ENCODE data around the gene MRGPRF.

Gene MRGPRF

GRCh38 chr11:69013009-69013951 lies at the start of gene MRGPRF:
TSS of gene MRGPRF (minus strand) at chr11:69013246. CDS start at chr11:69009901, 3,345 bp downstream.
- DNase-seq (ENCODE audit: low read depth in 2 of 2): no peak

DNA sequence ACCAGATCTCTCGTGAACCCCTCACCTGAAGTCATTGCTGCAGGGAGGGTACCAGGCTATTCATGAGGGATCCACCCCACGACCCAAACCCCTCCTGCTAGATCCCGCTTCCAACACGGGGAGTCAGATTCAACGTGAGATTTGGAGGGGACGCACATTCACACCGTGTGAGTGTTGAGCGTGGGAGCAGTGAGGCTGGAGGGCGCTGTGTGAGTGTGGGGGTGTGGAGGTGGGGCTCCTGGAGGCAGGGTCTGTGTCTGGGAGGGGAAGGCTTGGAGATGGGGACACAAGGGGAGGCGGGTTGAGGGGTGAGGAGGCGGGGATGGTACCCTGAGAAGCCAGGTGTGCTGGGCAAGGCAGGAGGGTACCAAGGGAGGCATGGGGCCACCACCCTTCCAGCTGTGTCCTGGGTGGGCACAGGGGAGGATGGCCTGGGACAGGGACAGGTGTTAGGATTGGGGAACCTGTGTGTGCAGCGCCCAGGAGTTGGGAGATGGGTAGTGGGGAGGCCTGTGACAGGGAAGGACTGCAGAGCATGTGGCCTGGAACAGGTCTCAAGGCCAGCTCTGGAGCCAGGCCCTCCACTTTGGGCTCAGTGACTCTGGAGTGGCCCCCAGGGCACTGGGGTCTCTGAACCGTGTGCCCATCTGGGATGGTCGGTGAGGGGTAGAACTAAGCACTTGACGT lies 49.3 kb upstream of the MRGPRF start:
- no peak for DNase-seq (ENCODE audit: low read depth in 2 of 2)

GRCh38 chr11:69061713-69062053 lies 48.6 kb upstream of the MRGPRF start:
- DNase-seq (ENCODE audit: low read depth in 2 of 2): no peak

GRCh38 chr11:69060806-69061712 lies 48.0 kb upstream of the MRGPRF start:
- DNase-seq (ENCODE audit: low read depth in 2 of 2): no peak

- DNase-seq (ENCODE audit: low read depth in 2 of 2): no peak
Observed at GRCh38 chr11:69059985-69060384, 46.9 kb upstream of the MRGPRF start.

DNA sequence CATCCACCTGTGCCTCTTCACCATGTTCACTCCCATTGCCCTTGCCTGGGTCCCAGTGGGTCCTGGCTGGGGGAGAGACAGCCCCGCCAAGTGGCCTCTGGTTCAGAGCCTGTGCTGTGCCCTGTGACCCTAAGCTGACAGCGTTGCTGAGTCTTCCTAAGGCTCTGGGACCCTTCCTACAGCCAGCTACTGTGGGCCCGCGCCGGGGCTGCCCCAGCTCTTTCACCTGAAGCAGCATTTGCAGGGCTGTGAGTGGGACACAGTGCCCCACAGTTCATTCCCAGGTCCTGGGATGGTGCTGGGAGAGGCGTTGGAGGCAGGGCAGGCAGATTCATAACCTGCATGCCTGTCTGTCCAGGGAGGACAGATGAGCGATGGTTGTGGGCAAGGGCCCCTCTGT lies 46.4 kb upstream of the MRGPRF start:
- no peak for DNase-seq (ENCODE audit: low read depth in 2 of 2)

GRCh38 chr11:69058511-69059270 lies 45.6 kb upstream of the MRGPRF start:
- DNase-seq (ENCODE audit: low read depth in 2 of 2): no peak

DNA sequence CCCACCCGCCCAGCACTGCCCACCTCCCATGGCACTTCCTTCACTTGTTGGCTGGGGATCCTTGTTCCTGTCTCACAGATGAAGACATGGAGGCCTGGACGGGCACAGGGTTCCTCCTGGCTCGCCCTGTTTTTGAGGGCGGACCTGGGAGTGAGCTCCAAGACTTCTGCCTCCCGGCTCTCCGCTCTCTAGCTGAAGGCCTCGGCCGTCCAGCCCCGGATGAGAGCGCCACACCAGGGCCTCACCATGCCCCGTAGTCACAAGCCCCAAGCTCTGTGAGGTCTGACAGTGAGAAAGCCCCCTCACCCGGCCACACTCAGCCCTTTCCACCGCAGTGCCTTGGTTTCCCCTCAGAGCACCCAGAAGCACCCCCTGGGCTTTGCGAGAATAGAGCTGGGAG lies 44.8 kb upstream of the MRGPRF start:
- DNase-seq (ENCODE audit: low read depth in 2 of 2): no peak

DNA sequence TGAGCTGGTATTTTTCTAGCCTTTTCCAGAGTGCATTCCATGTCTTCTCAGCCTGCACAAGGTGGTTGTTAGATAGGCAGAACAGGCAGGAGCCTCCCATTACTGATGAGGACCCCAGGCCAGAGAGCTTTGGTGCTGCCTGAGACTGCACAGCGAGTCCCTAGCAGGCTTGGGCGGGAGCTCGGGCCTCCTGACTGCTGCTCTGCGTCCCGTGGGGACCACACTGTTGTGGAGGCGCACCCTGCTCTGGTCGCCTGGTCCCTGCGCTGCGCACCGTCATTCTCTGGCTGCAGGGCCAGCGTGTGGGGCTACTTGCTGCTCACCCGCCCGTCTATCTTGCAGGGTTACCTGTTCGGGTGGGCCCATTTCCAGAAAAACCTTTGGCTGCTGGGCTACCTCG lies 44.2 kb upstream of the MRGPRF start:
- no peak for DNase-seq (ENCODE audit: low read depth in 2 of 2)

DNA sequence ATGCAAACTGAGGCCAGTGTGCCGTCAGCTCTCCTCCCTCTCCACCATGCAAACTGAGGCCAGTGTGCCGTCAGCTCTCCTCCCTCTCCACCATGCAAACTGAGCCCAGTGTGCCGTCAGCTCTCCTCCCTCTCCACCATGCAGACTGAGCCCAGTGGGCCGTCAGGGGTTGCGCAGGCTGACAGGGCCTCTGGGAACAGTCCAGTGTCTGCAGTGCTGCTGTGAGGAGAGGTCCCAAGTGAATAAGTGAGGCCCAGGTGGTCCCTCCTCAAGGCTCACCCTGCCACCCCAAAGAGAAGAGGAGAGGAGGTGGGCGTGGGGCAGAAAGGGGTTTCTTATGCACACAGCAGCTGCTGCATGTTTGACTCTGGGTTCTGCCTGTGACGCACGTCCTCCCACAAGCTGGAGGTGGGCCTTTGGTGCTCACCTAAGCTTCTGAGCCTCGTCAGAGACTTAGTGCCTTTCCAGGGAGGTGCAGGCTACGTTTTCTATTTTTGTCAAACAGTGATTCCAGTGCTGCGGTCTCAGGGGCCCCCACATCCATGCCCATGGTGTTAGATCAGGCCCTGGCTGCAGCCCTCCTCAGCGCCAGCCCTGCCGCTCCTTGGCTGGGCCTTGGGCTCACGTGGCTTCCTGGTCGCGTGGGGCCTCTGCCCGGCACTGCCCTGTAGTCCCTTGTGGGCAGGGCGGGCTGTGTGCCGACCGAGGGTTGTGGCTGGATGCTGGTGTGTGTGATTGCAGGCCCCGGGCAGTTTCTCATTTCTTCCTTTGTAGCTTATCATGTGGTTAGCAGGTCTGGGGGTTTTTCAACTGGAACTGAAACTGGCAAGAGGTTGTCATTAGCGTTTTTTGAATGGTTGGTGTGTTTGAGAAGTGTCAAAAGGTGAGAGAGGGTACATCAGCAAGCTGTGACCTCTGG lies 42.8 kb upstream of the MRGPRF start:
- DNase-seq (ENCODE audit: low read depth in 2 of 2): no peak

DNA sequence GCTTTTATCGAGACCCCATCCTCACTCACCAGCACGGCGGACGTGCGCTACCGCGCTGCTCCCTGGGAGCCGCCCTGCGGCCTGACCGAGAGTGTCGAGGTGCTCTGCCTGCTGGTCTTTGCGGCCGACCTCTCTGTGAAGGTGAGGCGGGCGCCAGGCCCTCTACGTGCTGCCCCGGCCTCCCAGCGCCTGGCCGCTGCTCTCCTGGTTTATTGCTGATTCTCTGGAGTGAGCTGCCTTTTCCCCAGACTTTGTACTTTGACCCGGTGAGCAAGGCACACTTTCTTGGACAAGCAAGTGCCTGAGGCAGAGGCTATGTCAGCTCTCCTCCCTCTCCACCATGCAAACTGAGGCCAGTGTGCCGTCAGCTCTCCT lies 42.2 kb upstream of the MRGPRF start:
- no peak for DNase-seq (ENCODE audit: low read depth in 2 of 2)

GRCh38 chr11:69054397-69055211 lies 41.6 kb upstream of the MRGPRF start:
- no peak for DNase-seq (ENCODE audit: low read depth in 2 of 2)

GRCh38 chr11:69053546-69054396 lies 40.7 kb upstream of the MRGPRF start:
- no peak for DNase-seq (ENCODE audit: low read depth in 2 of 2)

DNA sequence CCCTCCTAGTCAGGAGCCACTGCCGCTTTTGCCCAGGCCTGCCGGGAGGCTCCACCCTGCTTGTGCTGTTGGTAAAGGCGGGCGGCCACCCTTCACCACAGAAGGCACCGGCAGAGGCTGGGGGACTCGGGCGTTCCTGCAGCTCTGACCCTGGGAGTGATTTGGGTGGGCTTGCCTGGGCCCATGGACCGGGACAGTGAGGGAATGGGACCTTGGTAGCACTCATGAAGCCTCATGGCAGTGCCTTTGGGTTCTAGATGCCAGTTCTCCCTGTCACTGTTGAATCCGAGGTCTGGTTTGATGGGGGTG lies 40.1 kb upstream of the MRGPRF start:
- no peak for DNase-seq (ENCODE audit: low read depth in 2 of 2)

GRCh38 chr11:69052343-69053168 lies 39.5 kb upstream of the MRGPRF start:
- no peak for DNase-seq (ENCODE audit: low read depth in 2 of 2)

DNA sequence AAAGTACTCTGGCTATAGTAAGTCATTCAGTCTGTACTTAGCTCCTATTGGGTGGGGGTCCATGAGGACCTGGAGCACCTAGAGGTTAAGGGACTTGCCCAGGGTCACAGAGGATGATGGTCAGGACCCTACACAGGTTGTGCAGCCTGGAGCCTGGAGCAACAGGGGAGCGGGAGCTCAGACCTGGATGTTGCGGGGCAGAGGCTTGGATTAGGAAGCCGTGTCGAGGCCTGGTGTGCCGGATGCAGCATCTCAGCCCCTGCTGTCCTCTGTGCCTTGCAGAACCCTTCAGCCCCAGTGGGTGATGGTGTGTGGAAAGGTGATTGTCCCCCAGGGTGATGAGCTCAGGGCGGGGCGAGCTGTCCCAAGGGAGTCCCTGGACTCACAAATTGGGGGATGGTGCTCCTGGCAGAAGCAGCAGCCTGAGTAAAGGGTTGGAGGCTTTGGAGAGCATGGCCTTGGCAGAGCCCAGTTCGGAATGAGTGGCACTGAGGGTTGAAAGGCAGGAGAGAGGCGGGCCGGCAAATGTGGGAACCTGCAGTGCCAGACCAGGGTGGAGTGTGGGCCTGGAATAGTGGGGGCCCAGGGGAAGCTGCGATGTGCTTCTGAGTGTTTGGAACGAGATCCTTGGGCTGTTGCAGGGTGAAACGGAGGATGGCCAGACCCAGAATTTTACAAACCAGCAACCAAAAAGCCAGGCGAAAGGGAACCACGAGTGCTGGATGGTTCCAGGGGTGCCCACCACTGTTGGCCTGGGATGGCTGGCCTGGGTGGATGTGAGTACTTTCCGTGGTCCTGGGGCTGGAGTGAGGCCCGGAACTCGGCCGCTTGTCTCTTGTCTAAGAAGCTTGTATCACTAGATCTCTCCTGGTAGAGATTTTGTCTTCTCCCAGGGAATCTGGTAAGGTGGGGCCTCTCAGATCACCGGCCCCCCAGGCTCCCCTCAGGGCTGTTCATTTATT lies 38.6 kb upstream of the MRGPRF start:
- no peak for DNase-seq (ENCODE audit: low read depth in 2 of 2)

Data from stimulated activated CD8-positive, alpha-beta memory T cell treated with anti-CD3 and anti-CD28 coated beads, Interleukin-15, amount 100 ng/mL, for 4 hours (primary cell).